CD4-positive, alpha-beta T cell treated with Interleukin-21 for 1 hour (primary cell): Measurements from ENCODE around the gene USF1.
"Not testable (repeated sequence)": the region's sequence is repeated elsewhere in the genome, so short reads cannot be mapped to it uniquely, and the experiment has no call there.

Experiments used
- DNase-seq: peaks from one replicate; pipeline ENCODE4 v3.0.0-alpha.2; 2020

USF1 gene

DNA sequence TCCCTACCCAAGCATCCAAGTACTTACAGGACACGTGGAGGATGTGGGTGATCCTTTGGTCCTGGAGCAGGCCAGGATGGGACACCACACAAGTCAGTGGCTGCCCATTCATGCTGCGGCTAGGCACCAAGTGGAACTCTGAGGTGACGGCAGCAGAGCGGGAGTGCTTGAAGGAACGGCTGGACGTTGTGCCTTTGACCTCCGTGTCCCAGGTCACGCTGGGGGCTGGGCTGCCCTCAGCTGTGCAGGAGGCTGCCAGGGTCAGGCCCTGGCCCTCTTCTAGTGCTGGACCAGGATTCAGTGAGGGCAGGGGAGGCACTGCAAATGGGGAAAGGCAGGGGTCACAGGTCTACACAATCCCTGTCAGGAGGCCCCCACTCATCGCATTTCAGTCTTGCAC is 31.6 kb upstream of the USF1 start:
- DNase-seq, result no peak

- no peak for DNase-seq
These were observed 30.6 kb upstream of the USF1 start for GRCh38 chr1:161076410-161076809.

DNA sequence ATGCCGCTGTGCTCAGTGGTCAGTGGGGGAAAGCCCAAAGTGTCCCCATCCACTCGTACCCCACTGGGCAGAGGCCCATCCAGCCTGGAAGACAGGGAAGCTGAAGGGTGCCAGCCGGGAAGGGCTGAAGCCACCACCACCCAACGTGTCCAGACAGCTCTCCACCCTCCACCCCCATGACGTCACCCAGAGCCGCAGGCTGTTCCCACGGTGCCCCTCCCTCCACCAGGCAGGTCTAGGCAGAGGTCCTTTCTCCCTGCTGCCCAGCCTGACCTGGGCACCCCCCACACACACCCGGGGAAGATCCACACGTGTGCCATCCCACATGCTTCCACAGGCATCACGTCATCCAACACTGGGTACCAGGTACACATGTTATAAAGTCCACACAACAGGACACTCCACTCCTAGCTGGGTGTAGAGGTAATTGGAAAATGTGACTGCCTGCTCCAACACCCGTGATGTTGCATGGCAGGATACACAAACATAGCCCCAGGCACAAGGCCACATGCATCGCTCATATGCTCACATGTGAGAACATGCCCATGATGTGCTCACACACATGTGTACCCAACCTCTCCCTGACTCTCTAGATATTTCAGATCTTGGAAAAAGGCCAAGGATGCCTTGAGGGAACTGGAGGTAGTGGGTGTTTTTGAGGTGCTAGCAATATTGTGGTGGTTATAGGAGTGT is 29.0 kb upstream of the USF1 start:
- no peak for DNase-seq

- no peak for DNase-seq
These were observed 27.8 kb upstream of the USF1 start for GRCh38 chr1:161073474-161074121.

GRCh38 chr1:161072751-161073449 is 27.1 kb upstream of the USF1 start:
- no peak for DNase-seq

- DNase-seq, result peak; percentile 61
These were observed 26.2 kb upstream of the USF1 start for GRCh38 chr1:161071886-161072371.

DNA sequence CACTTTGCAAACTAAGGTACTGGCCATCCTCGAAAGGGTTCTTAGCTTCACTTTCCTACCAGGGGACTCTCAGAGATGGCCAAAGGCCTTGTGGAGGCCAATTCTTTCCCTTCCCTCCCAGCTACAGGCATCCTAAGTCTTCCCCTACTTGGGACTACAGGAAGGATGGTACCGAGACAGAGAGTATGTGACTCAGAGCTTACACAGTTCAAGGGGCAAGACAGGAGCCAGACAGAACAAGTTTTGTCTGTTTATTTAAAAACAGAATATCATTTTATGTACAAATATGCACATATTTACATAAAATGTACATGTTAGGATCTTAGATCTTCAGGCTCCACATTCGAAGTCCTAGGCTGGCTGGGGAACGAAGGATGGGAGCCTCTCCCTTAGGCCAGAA is 25.0 kb upstream of the USF1 start:
- DNase-seq, result no peak

DNA sequence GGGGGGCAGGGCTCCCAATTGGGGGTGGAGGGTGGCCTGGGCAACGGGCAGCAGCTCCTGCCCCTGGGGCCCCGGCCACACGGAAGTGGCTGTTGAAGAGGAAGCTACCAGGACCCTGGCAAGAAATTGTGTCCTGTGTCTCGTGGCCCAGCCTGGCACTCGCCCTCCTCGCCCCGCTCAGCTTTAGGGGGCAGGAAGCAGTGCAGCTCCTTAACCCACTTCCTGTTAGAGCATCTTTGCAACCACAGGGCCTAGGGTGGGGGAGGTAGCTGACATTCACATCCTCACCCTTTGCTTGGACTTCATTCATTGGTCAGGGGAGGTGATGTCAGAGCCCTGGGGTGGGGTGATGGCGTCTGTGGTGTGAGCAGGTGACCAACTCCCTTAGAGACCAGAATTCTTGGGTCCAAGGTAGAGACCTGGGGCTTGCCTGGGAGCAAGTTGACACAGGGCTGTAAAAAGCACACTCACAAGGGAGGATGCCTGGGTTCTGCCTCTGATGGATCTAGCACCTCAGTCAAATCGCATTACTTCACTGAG is 24.0 kb upstream of the USF1 start, which contains the start of gene ARHGAP30:
ARHGAP30 (minus strand) TSS at position 161 of the 540 bp plus-strand sequence. CDS start 267 bp downstream, outside the sequence.
- DNase-seq, result peak; percentile 96

DNA sequence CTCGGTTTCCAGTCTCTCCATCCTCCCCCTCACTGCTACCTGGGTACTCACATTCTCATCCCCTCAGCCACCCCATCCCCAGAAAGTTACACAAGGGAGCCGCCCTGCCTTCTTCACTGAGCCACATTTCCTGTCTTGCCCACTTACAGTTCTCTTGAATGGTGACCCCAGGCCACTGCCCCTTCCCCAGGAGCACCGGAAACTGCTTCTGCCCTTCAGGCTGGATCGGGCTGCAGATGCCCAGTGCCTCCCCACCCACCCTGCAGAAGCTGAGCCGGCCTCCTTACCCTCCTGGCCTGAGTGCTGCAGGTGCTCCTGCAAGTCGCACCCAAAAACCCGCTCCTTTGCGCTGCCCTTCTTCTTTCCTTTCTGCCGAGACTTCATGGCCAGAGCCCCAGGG is 23.5 kb upstream of the USF1 start:
- peak; percentile 37 for DNase-seq

- peak; percentile 94 for DNase-seq
These were observed 22.8 kb upstream of the USF1 start for GRCh38 chr1:161068306-161069234.

- peak; percentile 36 for DNase-seq
These were observed 20.9 kb upstream of the USF1 start for GRCh38 chr1:161066694-161067093.

GRCh38 chr1:161065681-161066080 is 19.9 kb upstream of the USF1 start:
- not testable (repeated sequence) for DNase-seq

DNA sequence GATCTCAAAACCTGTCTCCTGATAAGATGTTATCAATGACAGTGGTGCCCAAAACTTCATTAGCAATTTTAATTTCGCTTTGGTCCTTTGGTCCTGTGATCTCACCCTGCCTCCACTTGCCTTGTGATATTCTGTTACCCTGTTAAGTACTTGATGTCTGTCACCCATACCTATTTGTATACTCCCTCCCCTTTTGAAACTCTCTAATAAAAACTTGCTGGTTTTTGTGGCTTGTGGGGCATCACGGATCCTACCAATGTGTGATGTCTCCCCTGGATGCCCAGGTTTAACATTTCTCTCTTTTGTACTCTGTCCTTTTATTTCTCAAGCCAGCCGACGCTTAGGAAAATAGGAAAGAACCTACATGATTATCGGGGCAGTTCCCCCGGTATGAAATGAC is 18.2 kb upstream of the USF1 start:
- DNase-seq, result peak; percentile 36

GRCh38 chr1:161061419-161061818 is 15.6 kb upstream of the USF1 start:
- no peak for DNase-seq

DNA sequence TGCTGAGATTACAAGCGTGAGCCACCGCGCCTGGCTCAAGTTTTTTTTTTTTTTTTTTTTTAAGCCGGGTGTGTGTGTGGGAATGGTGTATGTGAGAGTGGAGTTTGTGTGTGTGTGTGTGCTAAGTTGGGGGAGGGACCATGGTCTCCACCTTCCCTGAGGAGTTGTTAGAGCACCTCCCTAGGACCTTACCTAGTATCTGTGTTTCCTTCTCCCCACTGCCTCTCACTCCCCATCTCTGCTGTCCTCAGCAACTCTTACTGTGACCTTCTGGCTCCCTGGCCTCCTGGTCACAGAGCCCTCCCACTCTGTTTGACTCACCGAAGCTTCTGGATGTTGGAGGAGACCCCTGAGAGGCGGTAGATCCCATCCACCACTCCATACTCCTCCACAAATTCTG is 13.5 kb upstream of the USF1 start:
- no peak for DNase-seq

- no peak for DNase-seq
These were observed 9.0 kb upstream of the USF1 start for GRCh38 chr1:161054805-161055204.

DNA sequence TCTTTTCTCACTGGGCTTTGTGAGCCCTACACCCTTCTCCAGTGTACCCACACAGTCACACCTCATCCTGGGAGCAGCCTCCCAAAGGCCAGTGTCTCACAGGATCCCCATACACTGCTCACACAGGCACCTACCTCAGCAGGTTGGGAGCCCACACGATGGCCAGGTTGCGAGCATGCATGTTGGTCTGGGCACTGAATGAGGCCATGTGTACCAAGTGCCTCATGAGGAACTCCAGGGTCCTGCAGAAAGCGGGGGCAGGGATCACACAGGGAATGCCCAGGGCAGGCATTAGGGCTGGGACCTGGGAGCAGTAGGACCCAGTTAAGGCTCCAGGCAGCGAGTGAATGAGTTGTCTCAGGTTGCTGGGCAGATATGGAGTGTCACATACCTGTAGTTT is 8.5 kb upstream of the USF1 start:
- no peak for DNase-seq

- DNase-seq, result no peak
These were observed 7.1 kb upstream of the USF1 start for GRCh38 chr1:161052899-161053298.

GRCh38 chr1:161051219-161051618 is 5.4 kb upstream of the USF1 start:
- no peak for DNase-seq

DNA sequence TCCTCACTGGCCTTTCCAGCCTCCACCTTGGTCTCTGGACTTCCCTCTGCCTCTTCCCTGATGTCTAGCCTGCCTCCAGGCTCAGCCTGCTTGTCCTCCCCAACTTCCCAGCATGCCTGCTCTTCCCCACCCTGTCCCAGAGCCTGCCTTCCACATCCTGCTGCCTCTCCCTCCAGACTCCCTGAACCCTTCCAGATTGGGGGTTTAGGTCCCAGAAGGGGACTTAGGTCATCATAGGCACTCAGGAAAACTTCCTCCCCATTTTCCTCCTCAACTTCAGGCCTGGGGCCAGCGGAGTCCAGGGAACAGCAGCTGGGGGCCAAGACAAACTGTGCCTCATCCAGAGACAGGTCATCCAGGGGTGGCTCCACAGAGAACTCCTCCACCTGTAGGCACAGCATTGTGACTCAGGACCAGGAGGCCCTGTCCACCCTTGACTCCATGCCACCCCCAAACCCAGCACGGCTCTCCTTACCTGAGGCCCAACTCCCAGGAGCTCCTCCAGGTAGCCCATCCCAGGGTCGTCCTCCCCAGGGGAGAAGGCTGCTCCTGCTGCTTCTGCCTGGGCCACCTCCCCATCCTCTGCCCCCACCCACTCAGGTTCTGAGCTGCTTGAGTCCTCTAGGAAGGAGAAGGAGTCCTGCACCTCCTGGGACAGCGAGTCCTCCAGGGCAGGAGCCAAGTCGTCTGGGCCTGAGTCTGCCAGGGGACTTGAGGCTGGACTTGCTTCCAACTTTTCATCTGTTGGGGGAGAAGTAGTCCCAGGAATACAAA is 3.4 kb upstream of the USF1 start:
- no peak for DNase-seq
